GM10266 (cell line): ENCODE measurements around the gene MAP2K6.

Experiments used
- DNase-seq: peaks from one replicate; pipeline ENCODE4 v3.0.0; 2012; ENCODE audit errors: extremely low spot score
- CTCF ChIP-seq: IDR thresholded peaks from 2 replicates; pipeline ENCODE4 v1.5.1; 2012; ENCODE audit warnings: mild to moderate bottlenecking, low read depth; ENCODE audit not compliant: control insufficient read depth, insufficient read depth; ENCODE audit errors: missing control alignments

Gene MAP2K6

GRCh38 chr17:69412251-69412671 lies 2.2 kb upstream of the MAP2K6 start:
- no peak for DNase-seq
- TF ChIP-seq CTCF: no peak

GRCh38 chr17:69415431-69415830 lies 934 bp downstream of the MAP2K6 start:
- no peak for TF ChIP-seq CTCF
- DNase-seq: no peak

- TF ChIP-seq CTCF: no peak
- no peak for DNase-seq
These were observed 3.3 kb downstream of the MAP2K6 start for GRCh38 chr17:69417545-69418483.

- no peak for DNase-seq
- TF ChIP-seq CTCF: no peak
These were observed 4.0 kb downstream of the MAP2K6 start for GRCh38 chr17:69418535-69418934.

- no peak for DNase-seq
- TF ChIP-seq CTCF: no peak
These were observed 9.0 kb downstream of the MAP2K6 start for GRCh38 chr17:69423450-69423849.

- no peak for DNase-seq
- TF ChIP-seq CTCF: no peak
These were observed 10.0 kb downstream of the MAP2K6 start for GRCh38 chr17:69424287-69425041.
